Neutrophil (primary cell): ENCODE data around the gene KLF14.

Experiments used
- H3K27ac ChIP-seq: fragments of 200-600 bp; sonication (generic); 2 replicates; pipeline ENCODE4 v1.5.1; 2016; ENCODE audit warnings: mild to moderate bottlenecking, moderate library complexity
- H3K27me3 ChIP-seq: fragments of 200-600 bp; sonication (generic); 2 replicates; pipeline ENCODE4 v1.6.0; 2016; ENCODE audit warnings: mild to moderate bottlenecking
- H3K36me3 ChIP-seq: fragments of 200-600 bp; sonication (generic); 2 replicates; pipeline ENCODE4 v1.5.1; 2017
- H3K4me1 ChIP-seq, 2 experiments: fragments of 200-600 bp in 1 of 2; sonication (generic) in 1 of 2; 1 replicate in 1 of 2; 2 replicates in 1 of 2; pipeline versions ENCODE4 v1.5.1 to v1.6.1; 2013 to 2016; ENCODE audit warnings: low read depth in 1 of 2, low read length in 1 of 2, mild to moderate bottlenecking in 1 of 2, moderate library complexity in 1 of 2; ENCODE audit not compliant: control insufficient read depth in 1 of 2, insufficient read depth in 1 of 2
- H3K4me3 ChIP-seq, 2 experiments: fragments of 200-600 bp in 1 of 2; sonication (generic) in 1 of 2; 1 replicate in 1 of 2; 2 replicates in 1 of 2; pipeline ENCODE4 v1.5.1; 2013 to 2016; ENCODE audit warnings: low read depth in 1 of 2, low read length in 1 of 2, mild to moderate bottlenecking in 1 of 2, moderate library complexity in 1 of 2
- H3K9me3 ChIP-seq: fragments of 200-600 bp; sonication (generic); 2 replicates; pipeline ENCODE4 v1.5.1; 2016
- TF ChIP-seq, protein P1 (sequence below): fragments of 200-600 bp; sonication (generic); IDR thresholded peaks from 2 replicates; pipeline ENCODE4 v1.5.1; 2016; ENCODE audit warnings: antibody characterized with exemption

KLF14 gene

DNA sequence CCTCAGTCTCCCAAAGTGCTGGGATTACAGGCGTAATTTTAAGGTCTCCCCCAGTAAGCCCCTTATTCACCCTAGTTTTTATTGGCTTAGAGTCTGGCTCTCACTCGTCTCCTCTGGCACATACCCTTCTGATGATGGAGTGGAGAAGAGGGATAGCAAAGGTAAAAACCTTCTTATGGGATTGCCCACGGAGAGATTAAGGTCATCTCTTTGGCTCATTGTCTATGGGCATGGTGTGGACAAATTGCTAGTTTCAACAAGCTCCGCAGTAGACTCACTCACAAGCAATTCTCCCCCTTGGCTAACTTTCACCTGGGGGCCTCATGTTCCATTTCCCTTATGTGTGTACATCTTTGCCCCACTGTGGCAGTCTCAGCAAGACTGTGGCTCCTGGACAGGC, 25.2 kb downstream of the KLF14 start:
- TF ChIP-seq, protein P1, sequence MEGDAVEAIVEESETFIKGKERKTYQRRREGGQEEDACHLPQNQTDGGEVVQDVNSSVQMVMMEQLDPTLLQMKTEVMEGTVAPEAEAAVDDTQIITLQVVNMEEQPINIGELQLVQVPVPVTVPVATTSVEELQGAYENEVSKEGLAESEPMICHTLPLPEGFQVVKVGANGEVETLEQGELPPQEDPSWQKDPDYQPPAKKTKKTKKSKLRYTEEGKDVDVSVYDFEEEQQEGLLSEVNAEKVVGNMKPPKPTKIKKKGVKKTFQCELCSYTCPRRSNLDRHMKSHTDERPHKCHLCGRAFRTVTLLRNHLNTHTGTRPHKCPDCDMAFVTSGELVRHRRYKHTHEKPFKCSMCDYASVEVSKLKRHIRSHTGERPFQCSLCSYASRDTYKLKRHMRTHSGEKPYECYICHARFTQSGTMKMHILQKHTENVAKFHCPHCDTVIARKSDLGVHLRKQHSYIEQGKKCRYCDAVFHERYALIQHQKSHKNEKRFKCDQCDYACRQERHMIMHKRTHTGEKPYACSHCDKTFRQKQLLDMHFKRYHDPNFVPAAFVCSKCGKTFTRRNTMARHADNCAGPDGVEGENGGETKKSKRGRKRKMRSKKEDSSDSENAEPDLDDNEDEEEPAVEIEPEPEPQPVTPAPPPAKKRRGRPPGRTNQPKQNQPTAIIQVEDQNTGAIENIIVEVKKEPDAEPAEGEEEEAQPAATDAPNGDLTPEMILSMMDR = no peak
- peaks cover 0 to 4% of the 10 kb centered on the region in 2 experiments for H3K4me1 ChIP-seq
- no peak overlapping the region for H3K27ac ChIP-seq
- no peaks in the 10 kb centered on the region for H3K36me3 ChIP-seq
- peaks cover 5% of the 10 kb centered on the region for H3K27me3 ChIP-seq
- no peaks in the 10 kb centered on the region for H3K9me3 ChIP-seq
- no peak overlapping the region for H3K4me3 ChIP-seq

DNA sequence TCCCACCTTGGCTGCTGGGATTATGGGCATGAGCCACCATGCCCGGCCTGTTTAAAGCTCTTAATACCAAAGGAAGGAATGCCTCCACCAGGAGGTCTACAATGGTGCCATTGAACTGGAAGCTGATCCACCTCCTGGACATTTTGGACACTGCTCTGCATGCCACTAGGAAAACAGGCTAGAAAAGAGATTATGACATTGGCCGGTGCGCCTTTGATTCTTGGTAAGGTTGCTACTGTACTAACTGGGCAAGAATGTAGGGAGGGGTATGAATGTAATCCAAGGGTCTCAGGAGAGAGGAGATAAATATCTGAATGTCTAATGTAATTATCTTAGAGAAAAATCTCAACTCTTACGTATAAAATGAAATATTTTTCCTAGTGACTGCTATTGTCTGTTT, 26.0 kb downstream of the KLF14 start:
- no peaks in the 10 kb centered on the region for H3K36me3 ChIP-seq
- H3K27me3 ChIP-seq = peaks cover 5% of the 10 kb centered on the region
- H3K9me3 ChIP-seq = no peaks in the 10 kb centered on the region
- no peak overlapping the region for H3K4me3 ChIP-seq
- peaks cover 0 to 4% of the 10 kb centered on the region in 2 experiments for H3K4me1 ChIP-seq
- H3K27ac ChIP-seq = no peak overlapping the region
- TF ChIP-seq, protein P1 = no peak

DNA sequence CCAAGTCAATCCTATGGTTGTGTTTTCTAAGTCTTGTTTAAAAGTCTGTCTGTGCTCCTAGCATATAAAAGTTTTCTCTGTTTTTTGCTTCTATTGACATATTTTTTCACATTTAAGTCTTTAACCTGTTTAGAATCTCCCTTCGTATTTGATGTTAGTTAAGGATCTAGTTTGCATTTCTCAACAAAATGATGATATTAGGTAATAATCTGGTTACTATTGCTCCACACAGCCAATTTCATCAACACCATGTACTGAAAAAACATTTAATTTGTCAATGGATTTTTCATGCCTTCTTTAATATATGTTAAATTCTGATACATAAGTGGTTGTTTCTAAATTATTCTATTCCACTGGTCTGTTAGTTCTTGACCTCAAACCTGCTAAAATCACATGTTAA, 30.2 kb downstream of the KLF14 start:
- H3K27me3 ChIP-seq = no peaks in the 10 kb centered on the region
- TF ChIP-seq, protein P1 = no peak
- H3K4me1 ChIP-seq = peaks cover 0 to 4% of the 10 kb centered on the region in 2 experiments
- H3K9me3 ChIP-seq = no peaks in the 10 kb centered on the region
- H3K27ac ChIP-seq = no peak overlapping the region
- H3K4me3 ChIP-seq = no peak overlapping the region
- H3K36me3 ChIP-seq = no peaks in the 10 kb centered on the region

DNA sequence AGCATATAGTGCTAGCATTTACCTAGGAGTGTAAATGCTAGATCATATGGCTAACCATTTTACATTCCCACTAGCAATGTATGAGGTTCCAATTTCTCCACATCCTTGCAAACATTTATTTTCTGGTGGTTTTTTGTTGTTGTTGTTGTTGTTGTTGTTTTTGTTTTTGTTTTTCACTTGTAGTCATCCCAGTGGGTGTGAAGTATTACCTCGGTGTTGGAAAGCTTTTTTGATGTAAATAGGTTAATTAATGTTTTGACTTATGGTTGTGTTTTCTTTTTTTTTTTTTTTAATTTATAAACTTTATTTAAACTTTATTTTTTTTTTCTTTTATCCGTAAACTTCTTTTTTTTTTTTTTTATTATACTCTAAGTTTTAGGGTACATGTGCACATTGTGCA, 32.4 kb downstream of the KLF14 start:
- Histone ChIP-seq H3K36me3 (no peaks in the 10 kb centered on the region), H3K4me1 (peaks cover 0 to 4% of the 10 kb centered on the region in 2 experiments), H3K9me3 (no peaks in the 10 kb centered on the region), H3K27ac (no peak overlapping the region), H3K27me3 (no peaks in the 10 kb centered on the region), H3K4me3 (no peak overlapping the region)
- TF ChIP-seq, protein P1 = no peak

DNA sequence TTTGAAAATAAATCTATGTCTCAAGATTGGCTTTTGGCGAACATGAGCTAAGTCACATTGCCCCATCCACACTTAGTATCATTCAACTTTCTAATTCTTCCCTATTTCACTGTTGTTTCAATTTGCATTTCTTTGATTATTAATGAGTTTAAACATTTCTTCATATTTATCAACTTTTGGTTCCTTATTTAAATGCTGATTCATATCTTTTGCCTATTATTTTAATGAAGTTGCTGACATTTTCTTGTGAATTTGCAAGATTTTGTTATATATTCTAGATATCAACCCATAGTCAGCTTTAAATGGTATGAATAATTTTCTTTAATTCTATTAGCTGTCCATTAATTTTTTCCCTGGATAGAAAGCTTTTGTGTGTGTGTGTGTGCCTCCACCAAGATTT, 33.2 kb downstream of the KLF14 start:
- TF ChIP-seq, protein P1 = no peak

DNA sequence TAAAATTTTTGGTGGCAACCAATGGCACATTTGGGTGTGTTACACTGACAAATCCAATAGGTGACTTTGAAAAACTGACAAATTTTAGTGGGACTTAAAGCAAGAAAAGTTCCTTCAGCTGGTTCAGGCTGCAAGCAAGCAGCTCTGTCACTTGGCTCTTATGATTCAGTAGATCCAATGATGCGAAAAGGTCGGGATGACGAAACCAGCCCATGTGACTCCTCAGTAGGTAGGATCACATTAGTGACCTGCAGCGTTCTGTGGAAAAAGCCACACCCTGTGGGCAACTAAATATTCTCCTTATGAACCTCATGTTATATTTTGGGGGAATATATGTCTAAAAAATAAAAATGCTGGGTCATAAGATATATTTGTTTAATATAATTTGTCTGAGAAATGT, 34.3 kb downstream of the KLF14 start:
- Histone ChIP-seq H3K36me3 (no peaks in the 10 kb centered on the region), H3K9me3 (no peaks in the 10 kb centered on the region), H3K4me1 (peaks cover 0 to 4% of the 10 kb centered on the region in 2 experiments), H3K4me3 (no peak overlapping the region), H3K27me3 (no peaks in the 10 kb centered on the region), H3K27ac (no peak overlapping the region)
- TF ChIP-seq, protein P1 = no peak

More for the DNA sequence above, 33.2 kb downstream of the KLF14 start:
- Histone ChIP-seq H3K27me3 (no peaks in the 10 kb centered on the region), H3K27ac (no peak overlapping the region), H3K36me3 (no peaks in the 10 kb centered on the region), H3K9me3 (no peaks in the 10 kb centered on the region), H3K4me3 (no peak overlapping the region), H3K4me1 (peaks cover 0 to 4% of the 10 kb centered on the region in 2 experiments)
